ENCODE results near the gene NTRK1. TPM values are rescaled to one million over a fixed set of nuclear protein-coding genes. Genes with fewer than 3 reads are reported as not detected.

The NTRK1 gene
- total RNA-seq, 1 experiment from 2014 or later, result 0.24 TPM

GRCh38 chr1:156900896-156901589 is 40.4 kb downstream of the NTRK1 start:
- Histone ChIP-seq H2BK12ac (ENCODE audit: insufficient read length, low read depth, low read length) (no peak overlapping the region), H3K79me2 (ENCODE audit: insufficient read depth, low read length) (no peaks in the 10 kb centered on the region), H3K79me1 (ENCODE audit: insufficient read depth, low read depth, low read length, poor library complexity, severe bottlenecking) (no peaks in the 10 kb centered on the region), H3K23ac (ENCODE audit: insufficient read length, low read depth, low read length) (no peak overlapping the region), H3K4me2 (ENCODE audit: insufficient read depth, insufficient read length, low read length) (no peak overlapping the region), H4K20me1 (ENCODE audit: control insufficient read depth, insufficient read depth, insufficient read length) (no peaks in the 10 kb centered on the region), H3K23me2 (ENCODE audit: insufficient read length, low read depth, low read length, poor library complexity, severe bottlenecking) (no peaks in the 10 kb centered on the region), H3K4me1 (ENCODE audit: insufficient read depth, low read length) (no peaks in the 10 kb centered on the region), H4K5ac (ENCODE audit: insufficient read length, low read depth, low read length) (no peak overlapping the region), H3K9me3 (ENCODE audit: control insufficient read depth, low read depth, low read length) (no peaks in the 10 kb centered on the region), H2BK20ac (ENCODE audit: low read depth, low read length, poor library complexity, severe bottlenecking) (no peak overlapping the region), H4K8ac (replicated peaks; ENCODE audit: insufficient read length, low read depth, low read length) (no peak overlapping the region), H3K4ac (ENCODE audit: low read depth, low read length) (no peak overlapping the region), H3K27me3 (ENCODE audit: insufficient read depth, low read length) (no peaks in the 10 kb centered on the region; the same call in 1 of the 2 replicates), H4K91ac (ENCODE audit: insufficient read length, low read depth, low read length) (no peak overlapping the region), H2BK5ac (ENCODE audit: insufficient read length, low read length) (no peak overlapping the region), H2BK120ac (ENCODE audit: low read depth, low read length, poor library complexity, severe bottlenecking) (no peak overlapping the region), H3K27ac (ENCODE audit: insufficient read length, low read depth, low read length) (no peak overlapping the region), H3K18ac (ENCODE audit: insufficient read length, low read depth, low read length) (no peak overlapping the region), H3T11ph (ENCODE audit: low read length) (no peak overlapping the region), H3K56ac (ENCODE audit: insufficient read length, low read depth, low read length) (no peak overlapping the region), H3K14ac (ENCODE audit: insufficient read depth, low read length) (no peak overlapping the region), H2BK15ac (ENCODE audit: low read depth, low read length) (no peak overlapping the region), H2AFZ (ENCODE audit: low read length) (no peak overlapping the region), H2AK5ac (ENCODE audit: insufficient read length, low read length) (no peak overlapping the region), H3K9ac (ENCODE audit: extremely low read depth, insufficient read length, low read length) (no peak overlapping the region)
- no peak for DNase-seq
- H3K9me3 Mint-ChIP-seq, result no peaks in the 10 kb centered on the region
- TF ChIP-seq CTCF (conservative IDR thresholded peaks at IDR 0.05), result no peak
- no peak overlapping the region for H3K27ac Mint-ChIP-seq
- H3K27me3 Mint-ChIP-seq (ENCODE audit: low read depth), result peaks cover 47% of the 10 kb centered on the region
- peaks cover 15 to 30% of the 10 kb centered on the region in 2 experiments for H3K4me1 Mint-ChIP-seq
- no CpG with 5 or more reads among the region's 6 CpGs for WGBS (ENCODE audit: extremely low coverage, insufficient read length, low lambda C conversion rate)
- no peaks in the 10 kb centered on the region for H3K36me3 Mint-ChIP-seq (ENCODE audit: insufficient read depth in 1 of 3, low read depth in 3 of 3)
- no peak overlapping the region for H3K4me3 Mint-ChIP-seq

Measured in H9 (cell line).